Stimulated activated CD4-positive, alpha-beta T cell treated with anti-CD3 and anti-CD28 coated beads, Interleukin-4, amount 100 ng/mL, for 1 hour (primary cell): Measurements from ENCODE around the gene SRRM4.
"Not testable (repeated sequence)": the region's sequence is repeated elsewhere in the genome, so short reads cannot be mapped to it uniquely, and the experiment has no call there.

Experiments
- DNase-seq: peaks from one replicate; pipeline ENCODE4 v3.0.0-alpha.2; 2020

SRRM4 gene

GRCh38 chr12:119012179-119012578 is 30.8 kb downstream of the SRRM4 start:
- no peak for DNase-seq

GRCh38 chr12:119013023-119013422 is 31.7 kb downstream of the SRRM4 start:
- DNase-seq: no peak

- DNase-seq: no peak
Observed at GRCh38 chr12:119014368-119014767, 33.0 kb downstream of the SRRM4 start.

GRCh38 chr12:119016715-119017114 is 35.4 kb downstream of the SRRM4 start:
- DNase-seq: no peak

- no peak for DNase-seq
Observed at GRCh38 chr12:119019166-119019565, 37.8 kb downstream of the SRRM4 start.

GRCh38 chr12:119020406-119021360 is 39.3 kb downstream of the SRRM4 start:
- no peak for DNase-seq

- DNase-seq: no peak
Observed at GRCh38 chr12:119024356-119024755, 43.0 kb downstream of the SRRM4 start.

GRCh38 chr12:119025786-119026185 is 44.4 kb downstream of the SRRM4 start:
- no peak for DNase-seq

- not testable (repeated sequence) for DNase-seq
Observed at GRCh38 chr12:119033332-119033731, 52.0 kb downstream of the SRRM4 start.

GRCh38 chr12:119036878-119037825 is 55.8 kb downstream of the SRRM4 start:
- no peak for DNase-seq

- no peak for DNase-seq
Observed at GRCh38 chr12:119044094-119044493, 62.8 kb downstream of the SRRM4 start.

- DNase-seq: no peak
Observed at GRCh38 chr12:119047641-119048040, 66.3 kb downstream of the SRRM4 start.

GRCh38 chr12:119050663-119051062 is 69.3 kb downstream of the SRRM4 start:
- DNase-seq: no peak

GRCh38 chr12:119051474-119051873 is 70.1 kb downstream of the SRRM4 start:
- DNase-seq: no peak

GRCh38 chr12:119052001-119052400 is 70.7 kb downstream of the SRRM4 start:
- DNase-seq: no peak

GRCh38 chr12:119055977-119056376 is 74.6 kb downstream of the SRRM4 start:
- DNase-seq: no peak

GRCh38 chr12:119060847-119061796 is 79.8 kb downstream of the SRRM4 start:
- peak; percentile 8 for DNase-seq

- no peak for DNase-seq
Observed at GRCh38 chr12:119068129-119068856, 87.0 kb downstream of the SRRM4 start.

- DNase-seq: no peak
Observed at GRCh38 chr12:119069147-119069642, 87.9 kb downstream of the SRRM4 start.

GRCh38 chr12:119071176-119071575 is 89.8 kb downstream of the SRRM4 start:
- no peak for DNase-seq

GRCh38 chr12:119071638-119072231 is 90.4 kb downstream of the SRRM4 start:
- DNase-seq: no peak
